Left kidney (tissue), 1 donor: Measurements from ENCODE around the gene MEX3D. TPM values are rescaled to one million over a fixed set of nuclear protein-coding genes. Genes with fewer than 3 reads are reported as not detected.

ENCODE experiments used
- polyA plus RNA-seq: library from polyadenylated mRNA; unstranded; fragments of 120-200 nt; gene quantifications from one replicate; pipeline ENCODE4 v1.2.1, GENCODE V29; 2013; ENCODE audit not compliant: insufficient read length

The MEX3D gene
- polyA plus RNA-seq, 1 donor, result 19.1 TPM

Other genes starting within 250 kb of the MEX3D start
- 40.2 TPM for gene NDUFS7, start 184.4 kb downstream of the MEX3D start, polyA plus RNA-seq
- gene GAMT, start 166.8 kb downstream of the MEX3D start, polyA plus RNA-seq, result 25.7 TPM
- 91.8 TPM for gene DAZAP1, start 160.7 kb downstream of the MEX3D start, polyA plus RNA-seq
- 539 TPM for gene RPS15, start 129.9 kb downstream of the MEX3D start, polyA plus RNA-seq
- 1.3 TPM for gene APC2, start 118.2 kb downstream of the MEX3D start, polyA plus RNA-seq
- gene C19orf25, start 89.1 kb downstream of the MEX3D start, polyA plus RNA-seq, result 19.5 TPM
- 5.0 TPM for gene PCSK4, start 78.0 kb downstream of the MEX3D start, polyA plus RNA-seq
- gene REEP6, start 77.1 kb downstream of the MEX3D start, polyA plus RNA-seq, result 15.7 TPM
- 0.27 TPM for gene ADAMTSL5, start 55.3 kb downstream of the MEX3D start, polyA plus RNA-seq
- 0.23 TPM for gene PLK5, start 44.2 kb downstream of the MEX3D start, polyA plus RNA-seq
- gene MBD3, start 24.5 kb upstream of the MEX3D start, polyA plus RNA-seq, result 47.3 TPM
- 82.3 TPM for gene UQCR11, start 37.1 kb upstream of the MEX3D start, polyA plus RNA-seq
- gene TCF3, start 84.3 kb upstream of the MEX3D start, polyA plus RNA-seq, result 98.9 TPM
- 0.03 TPM for gene ONECUT3, start 185.2 kb upstream of the MEX3D start, polyA plus RNA-seq
- gene ATP8B3, start 244.0 kb upstream of the MEX3D start, polyA plus RNA-seq, result 0.85 TPM